Mesothelial cell of epicardium (in vitro differentiated cells): ENCODE data around the gene TECR. TPM values are rescaled to one million over a fixed set of nuclear protein-coding genes. Genes with fewer than 3 reads are reported as not detected.
"Not testable (repeated sequence)": the region's sequence is repeated elsewhere in the genome, so short reads cannot be mapped to it uniquely, and the experiment has no call there.

Experiments
- DNase-seq, 2 experiments: peaks; one replicate each; pipeline ENCODE4 v3.0.0; 2021; ENCODE audit warnings: low spot score in 2 of 2; ENCODE audit not compliant: unreplicated experiment in 2 of 2
- H3K27ac Mint-ChIP-seq: 2 replicates; pipeline ENCODE4 v1.8.0; 2021; ENCODE audit warnings: mixed read lengths
- H3K27me3 Mint-ChIP-seq: 2 replicates; pipeline ENCODE4 v1.8.0; 2021; ENCODE audit warnings: low read depth, mixed read lengths
- H3K36me3 Mint-ChIP-seq: 2 replicates; pipeline ENCODE4 v1.8.0; 2021; ENCODE audit warnings: mixed read lengths
- H3K4me1 Mint-ChIP-seq: 2 replicates; pipeline ENCODE4 v1.8.0; 2021; ENCODE audit warnings: mixed read lengths
- H3K4me3 Mint-ChIP-seq: 2 replicates; pipeline ENCODE4 v1.8.0; 2021; ENCODE audit warnings: mild to moderate bottlenecking, moderate library complexity, mixed read lengths
- H3K9me3 Mint-ChIP-seq: 2 replicates; pipeline ENCODE4 v1.8.0; 2021; ENCODE audit warnings: mixed read lengths
- total RNA-seq: library from RNA; stranded (reverse); gene quantifications from 3 replicates; pipeline ENCODE4 v1.2.1, GENCODE V29; 2021
- TF ChIP-seq, protein P1 (sequence below): fragments of 200-600 bp; sonication (generic); IDR thresholded peaks from one replicate; pipeline ENCODE4 v1.5.0; 2021; ENCODE audit warnings: antibody characterized with exemption; ENCODE audit not compliant: unreplicated experiment

The TECR gene
- total RNA-seq, 1 donor from 2014 or later = 115 TPM

DNA sequence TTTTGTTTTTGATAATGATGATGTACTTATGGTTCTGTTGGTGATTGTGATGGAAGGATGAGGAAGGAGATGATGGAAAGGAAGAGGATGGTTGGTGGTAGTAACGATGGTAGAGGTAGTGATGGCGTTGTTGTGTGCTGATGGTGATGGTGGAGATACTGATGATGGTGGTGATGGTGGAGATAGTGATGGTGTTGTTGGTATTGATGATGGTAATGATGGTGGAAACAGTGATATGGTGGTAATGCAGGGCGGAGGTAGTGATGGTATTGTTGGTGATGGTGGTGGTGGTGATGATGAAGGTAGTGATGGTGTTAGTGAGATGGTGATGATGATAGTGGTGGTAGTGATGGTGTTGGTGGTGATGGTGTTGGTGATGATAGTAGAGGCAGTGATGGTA is 66.2 kb downstream of the TECR start:
- no peak for DNase-seq
- no peak overlapping the region for H3K4me3 Mint-ChIP-seq
- no peaks in the 10 kb centered on the region for H3K4me1 Mint-ChIP-seq

DNA sequence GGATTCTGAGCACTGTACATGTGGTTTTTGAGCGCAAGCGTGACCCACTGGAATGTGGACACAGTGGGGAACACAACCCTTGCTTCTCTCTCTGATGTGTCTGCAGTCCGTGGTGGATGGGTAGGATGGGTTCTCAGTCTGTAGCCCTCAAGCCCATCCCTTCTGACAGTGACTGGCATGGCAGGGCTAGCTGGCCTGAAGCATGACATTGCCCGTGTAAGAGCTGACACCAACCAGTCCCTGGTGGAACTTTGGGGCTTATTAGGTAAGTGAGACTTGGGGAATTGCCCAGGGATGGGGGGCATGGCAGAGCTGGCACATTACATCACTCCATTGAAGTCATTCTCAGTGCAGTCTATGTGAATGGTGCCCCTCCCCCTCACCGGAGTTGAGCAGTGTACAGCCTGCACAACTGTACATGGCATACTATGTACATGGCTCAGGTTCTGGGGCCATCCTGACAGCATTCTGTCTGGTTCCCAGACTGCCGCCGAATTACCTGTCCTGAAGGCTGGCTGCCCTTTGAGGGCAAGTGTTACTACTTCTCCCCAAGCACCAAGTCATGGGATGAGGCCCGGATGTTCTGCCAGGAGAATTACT is 70.3 kb downstream of the TECR start:
- no peak overlapping the region for H3K27ac Mint-ChIP-seq
- H3K4me1 Mint-ChIP-seq = no peaks in the 10 kb centered on the region
- DNase-seq = no peak
- TF ChIP-seq, protein P1, sequence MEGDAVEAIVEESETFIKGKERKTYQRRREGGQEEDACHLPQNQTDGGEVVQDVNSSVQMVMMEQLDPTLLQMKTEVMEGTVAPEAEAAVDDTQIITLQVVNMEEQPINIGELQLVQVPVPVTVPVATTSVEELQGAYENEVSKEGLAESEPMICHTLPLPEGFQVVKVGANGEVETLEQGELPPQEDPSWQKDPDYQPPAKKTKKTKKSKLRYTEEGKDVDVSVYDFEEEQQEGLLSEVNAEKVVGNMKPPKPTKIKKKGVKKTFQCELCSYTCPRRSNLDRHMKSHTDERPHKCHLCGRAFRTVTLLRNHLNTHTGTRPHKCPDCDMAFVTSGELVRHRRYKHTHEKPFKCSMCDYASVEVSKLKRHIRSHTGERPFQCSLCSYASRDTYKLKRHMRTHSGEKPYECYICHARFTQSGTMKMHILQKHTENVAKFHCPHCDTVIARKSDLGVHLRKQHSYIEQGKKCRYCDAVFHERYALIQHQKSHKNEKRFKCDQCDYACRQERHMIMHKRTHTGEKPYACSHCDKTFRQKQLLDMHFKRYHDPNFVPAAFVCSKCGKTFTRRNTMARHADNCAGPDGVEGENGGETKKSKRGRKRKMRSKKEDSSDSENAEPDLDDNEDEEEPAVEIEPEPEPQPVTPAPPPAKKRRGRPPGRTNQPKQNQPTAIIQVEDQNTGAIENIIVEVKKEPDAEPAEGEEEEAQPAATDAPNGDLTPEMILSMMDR = no peak
- H3K4me3 Mint-ChIP-seq = no peak overlapping the region
- H3K36me3 Mint-ChIP-seq = no peaks in the 10 kb centered on the region
- peaks cover 46% of the 10 kb centered on the region for H3K9me3 Mint-ChIP-seq
- no peaks in the 10 kb centered on the region for H3K27me3 Mint-ChIP-seq

More for the DNA sequence above, 66.2 kb downstream of the TECR start:
- TF ChIP-seq, protein P1 = no peak
- Mint-ChIP-seq H3K27ac (no peak overlapping the region), H3K36me3 (no peaks in the 10 kb centered on the region), H3K9me3 (peaks cover 36% of the 10 kb centered on the region), H3K27me3 (no peaks in the 10 kb centered on the region)

DNA sequence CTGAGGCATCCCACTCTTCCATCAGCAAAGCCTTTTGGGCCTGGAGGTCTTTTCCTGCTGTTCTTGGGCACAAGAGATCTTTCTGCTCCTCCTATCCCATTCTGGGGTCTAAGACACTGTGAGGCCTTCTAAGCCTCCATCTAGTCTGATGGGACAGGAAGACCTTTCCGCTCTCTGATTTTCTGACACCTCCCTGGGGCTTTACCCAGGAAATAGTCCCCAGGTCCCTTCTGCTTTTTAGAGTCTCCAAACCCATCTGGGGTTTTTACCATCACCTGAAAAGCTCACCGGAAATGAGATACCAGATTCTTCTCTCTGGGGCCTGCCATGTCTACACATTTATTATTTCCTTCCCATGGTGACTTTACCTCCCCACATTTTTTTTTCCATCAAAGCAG is 74.6 kb downstream of the TECR start:
- TF ChIP-seq, protein P1 = no peak
- Mint-ChIP-seq H3K27ac (no peak overlapping the region), H3K27me3 (no peaks in the 10 kb centered on the region), H3K36me3 (no peaks in the 10 kb centered on the region), H3K4me1 (no peaks in the 10 kb centered on the region), H3K9me3 (peaks cover 40% of the 10 kb centered on the region), H3K4me3 (no peak overlapping the region)
- DNase-seq = no peak

DNA sequence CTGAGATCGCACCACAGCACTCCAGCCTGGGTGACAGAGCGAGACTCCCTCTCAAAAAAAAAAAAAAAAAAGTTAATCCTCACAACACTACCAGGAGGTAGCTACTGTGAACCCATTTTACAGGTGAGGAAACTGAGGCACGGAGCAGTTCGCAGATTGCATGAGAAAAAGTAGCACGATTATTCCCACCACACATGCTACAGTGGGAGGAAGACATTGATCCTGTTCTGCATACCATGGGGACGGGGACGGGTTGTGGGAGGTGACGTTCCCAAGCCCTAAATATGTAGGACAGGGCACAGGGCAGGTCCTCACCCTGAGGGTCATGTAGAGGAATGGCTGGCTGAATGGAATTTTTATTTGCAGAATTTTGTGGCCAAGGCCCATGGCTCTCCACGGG is 77.2 kb downstream of the TECR start:
- Mint-ChIP-seq H3K4me1 (no peaks in the 10 kb centered on the region), H3K27ac (no peak overlapping the region), H3K4me3 (no peak overlapping the region), H3K36me3 (peaks cover 3% of the 10 kb centered on the region), H3K27me3 (no peaks in the 10 kb centered on the region), H3K9me3 (peaks cover 37% of the 10 kb centered on the region)
- TF ChIP-seq, protein P1 = no peak
- DNase-seq = no peak

DNA sequence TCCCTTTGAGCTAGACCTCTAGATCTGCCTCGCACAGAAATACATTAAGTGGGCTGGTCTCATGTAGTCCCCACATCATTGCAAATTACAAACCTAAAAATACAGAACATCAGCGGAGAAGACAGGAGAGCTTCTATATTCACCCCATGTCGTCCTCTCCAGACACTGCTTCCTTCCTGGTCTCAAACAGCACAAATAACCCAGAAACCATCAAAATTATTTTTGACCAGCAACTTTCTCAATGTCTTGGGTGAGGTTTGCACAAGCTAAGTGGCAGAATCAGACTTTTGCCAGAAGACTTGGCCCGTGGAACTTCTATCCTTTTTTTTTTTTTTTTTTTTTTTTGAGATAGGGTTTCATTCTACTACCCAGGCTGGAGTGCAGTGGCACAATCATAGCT is 81.7 kb downstream of the TECR start:
- Mint-ChIP-seq H3K4me1 (no peaks in the 10 kb centered on the region), H3K4me3 (no peak overlapping the region), H3K36me3 (peaks cover 4% of the 10 kb centered on the region), H3K27me3 (no peaks in the 10 kb centered on the region), H3K27ac (no peak overlapping the region), H3K9me3 (peaks cover 21% of the 10 kb centered on the region)
- no peak for DNase-seq
- TF ChIP-seq, protein P1 = no peak

DNA sequence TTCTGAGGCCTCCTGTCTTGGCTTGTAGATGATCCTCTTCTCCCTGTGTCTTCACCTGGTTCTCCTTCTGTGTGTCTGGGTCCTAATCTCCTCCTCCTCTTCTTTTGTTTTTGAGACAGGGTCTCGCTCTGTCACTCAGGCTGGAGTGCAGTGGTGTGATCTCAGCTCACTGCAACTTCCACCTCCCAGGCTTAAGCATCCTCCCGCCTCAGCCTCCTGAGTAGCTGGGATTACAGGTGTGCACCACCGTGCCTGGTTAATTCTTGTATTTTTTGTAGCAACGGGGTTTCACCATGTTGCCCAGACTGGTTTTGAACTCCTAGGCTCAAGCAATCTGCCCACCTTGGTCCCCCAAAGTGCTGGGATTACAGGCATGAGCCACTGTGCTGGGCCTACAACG is 82.8 kb downstream of the TECR start:
- peaks cover 26% of the 10 kb centered on the region for H3K9me3 Mint-ChIP-seq
- not testable (repeated sequence) for H3K36me3 Mint-ChIP-seq, H3K27ac Mint-ChIP-seq, H3K4me1 Mint-ChIP-seq, H3K4me3 Mint-ChIP-seq, DNase-seq, H3K27me3 Mint-ChIP-seq
